GM19324 (cell line): Measurements from ENCODE around the gene KIAA0930.
"Not testable (repeated sequence)": the region's sequence is repeated elsewhere in the genome, so short reads cannot be mapped to it uniquely, and the experiment has no call there.

ENCODE experiments used
- ATAC-seq: cut with Tn5 transposase; IDR thresholded peaks from one replicate; pipeline ENCODE4 v1.9.1; 2021; ENCODE audit warnings: mild to moderate bottlenecking, moderate library complexity; ENCODE audit not compliant: unreplicated experiment, low FRiP score

Gene KIAA0930

DNA sequence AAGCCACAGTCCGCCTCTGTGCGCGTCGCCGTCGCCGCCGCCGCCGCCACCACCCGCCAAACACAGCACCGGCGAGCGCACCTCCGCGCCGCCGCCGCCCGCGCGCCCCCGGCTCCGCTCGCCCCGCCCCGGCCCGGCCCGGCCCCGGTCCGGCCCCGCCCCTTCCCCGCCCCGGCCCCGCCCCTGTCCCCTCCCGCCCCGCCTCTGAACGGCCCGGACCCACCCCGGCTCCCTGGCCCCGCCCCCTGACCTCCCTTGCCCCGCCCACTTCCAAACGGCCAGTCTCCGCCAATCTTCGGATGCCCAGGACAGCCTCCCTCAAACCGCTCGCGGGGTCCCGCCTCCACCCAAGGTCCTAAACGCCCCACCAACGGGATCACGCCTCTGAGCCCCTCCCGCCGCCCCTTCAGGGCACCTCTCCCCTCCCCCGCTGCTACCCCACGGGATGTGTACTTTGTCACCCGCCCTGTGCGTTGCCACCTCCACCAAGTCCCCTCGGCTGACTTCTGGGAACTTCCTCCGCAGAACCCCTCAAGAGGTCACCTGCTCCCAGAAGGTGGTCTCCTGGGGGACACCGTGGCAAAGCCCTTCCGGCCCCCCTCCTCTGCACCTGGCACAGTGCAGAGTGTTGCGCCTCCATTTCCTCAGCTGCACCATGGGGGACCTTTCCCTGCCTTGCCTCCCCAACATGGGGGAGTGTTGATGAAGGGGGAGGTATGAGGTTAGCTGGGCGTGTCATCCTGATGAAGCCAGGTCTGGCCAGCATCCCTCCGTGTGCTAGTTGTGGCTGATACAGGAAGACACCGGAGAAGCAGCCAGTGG lies at the start of gene KIAA0930:
Gene KIAA0930, minus strand, starts transcription at position 85 of the 822 bp plus-strand sequence. CDS start 191 bp downstream, outside the sequence.
- ATAC-seq: peak; percentile 65

GRCh38 chr22:45286854-45287551 lies 46.3 kb upstream of the KIAA0930 start:
- ATAC-seq: no peak

DNA sequence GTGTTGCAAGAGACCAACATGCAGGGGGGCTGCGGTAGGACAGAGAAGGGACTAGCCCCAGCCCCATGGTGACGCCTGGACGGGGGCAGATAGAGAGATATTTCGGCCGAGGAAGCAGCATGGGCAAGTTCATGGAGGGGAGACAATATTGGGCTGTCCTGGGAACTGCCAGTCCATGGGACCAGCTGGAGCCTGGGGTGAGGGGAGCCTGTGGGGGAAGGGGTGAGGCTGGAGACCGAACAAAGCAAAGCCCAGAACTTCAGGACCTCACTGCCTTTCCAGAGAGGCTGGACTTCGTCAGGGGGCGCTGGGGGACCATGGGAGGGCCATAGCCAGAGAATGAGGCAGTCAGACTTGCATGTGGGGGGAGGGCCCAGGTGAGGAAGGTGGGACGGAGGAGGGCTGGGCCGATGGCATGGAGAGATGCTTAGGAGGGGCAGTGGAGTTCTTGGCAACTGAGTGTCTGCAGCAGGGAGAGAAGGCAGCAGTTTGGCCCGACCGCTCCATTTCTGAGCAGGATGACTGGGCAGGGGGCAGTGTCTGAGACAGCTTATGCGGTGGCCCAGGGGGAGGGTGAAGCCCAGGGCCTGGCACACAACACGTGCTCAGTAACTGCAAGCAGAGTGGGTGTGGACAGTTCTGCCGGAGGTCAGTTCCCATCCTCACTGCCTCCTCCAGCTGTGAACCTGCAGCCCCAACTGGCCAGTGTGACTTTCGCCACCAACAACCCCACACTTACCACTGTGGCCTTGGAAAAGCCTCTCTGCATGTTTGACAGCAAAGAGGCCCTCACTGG lies 44.8 kb upstream of the KIAA0930 start:
- no peak for ATAC-seq

DNA sequence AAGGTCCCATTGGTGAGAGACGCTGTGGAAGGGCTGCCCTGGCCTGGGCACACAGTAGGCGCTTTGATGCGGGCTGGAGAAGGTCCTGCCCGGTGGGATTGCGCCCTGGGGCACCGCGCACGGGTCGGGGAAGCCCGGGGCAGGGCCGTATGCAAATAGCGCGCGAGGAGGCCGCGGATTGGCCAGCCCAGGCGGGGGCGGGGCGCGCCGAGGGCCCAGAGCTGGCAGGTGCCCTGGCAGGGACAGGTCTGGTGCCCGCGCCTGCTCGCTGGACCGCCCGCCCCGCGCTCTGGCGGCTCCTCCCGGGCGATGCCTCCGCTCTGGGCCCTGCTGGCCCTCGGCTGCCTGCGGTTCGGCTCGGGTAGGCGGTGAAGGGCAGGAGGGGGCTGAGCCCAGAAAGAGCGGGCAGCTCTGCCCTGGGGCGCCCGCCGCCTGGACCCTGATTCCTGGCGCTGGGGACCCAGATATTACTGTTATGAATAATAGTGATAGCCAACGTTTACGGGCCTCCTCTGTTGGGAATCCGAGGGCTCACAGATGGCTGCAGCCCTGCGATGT lies 44.1 kb upstream of the KIAA0930 start, which contains the start of gene UPK3A:
Gene UPK3A, plus strand, starts transcription at position 245 of the 558 bp plus-strand sequence. Its CDS starts 65 bp downstream, at position 310.
- ATAC-seq: no peak

- ATAC-seq: no peak
These were observed 40.3 kb upstream of the KIAA0930 start for GRCh38 chr22:45281010-45281409.

- no peak for ATAC-seq
These were observed 39.9 kb upstream of the KIAA0930 start for GRCh38 chr22:45280587-45280980.

DNA sequence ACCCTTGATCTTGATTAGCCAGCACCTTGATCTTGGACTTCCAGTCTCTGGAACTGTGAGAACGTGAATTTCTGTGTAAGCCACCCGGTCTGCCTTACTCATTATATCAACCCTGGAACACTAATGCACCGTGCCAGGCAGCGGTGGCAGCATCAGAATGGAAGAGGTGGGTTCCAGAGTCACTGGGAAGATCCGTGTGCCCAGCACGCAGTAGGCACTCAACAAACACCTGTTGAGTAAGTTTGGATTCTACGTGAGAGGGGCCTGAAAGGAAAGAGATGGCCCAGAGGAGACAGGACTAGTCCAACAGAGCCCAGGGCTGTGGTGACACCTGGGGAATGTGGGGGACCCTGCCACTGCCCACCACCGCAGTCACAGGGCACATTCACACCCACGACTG lies 37.4 kb upstream of the KIAA0930 start:
- ATAC-seq: no peak

GRCh38 chr22:45277720-45278119 lies 37.0 kb upstream of the KIAA0930 start:
- not testable (repeated sequence) for ATAC-seq

GRCh38 chr22:45276507-45277105 lies 35.9 kb upstream of the KIAA0930 start:
- no peak for ATAC-seq

- ATAC-seq: no peak
These were observed 32.9 kb upstream of the KIAA0930 start for GRCh38 chr22:45273452-45274075.

DNA sequence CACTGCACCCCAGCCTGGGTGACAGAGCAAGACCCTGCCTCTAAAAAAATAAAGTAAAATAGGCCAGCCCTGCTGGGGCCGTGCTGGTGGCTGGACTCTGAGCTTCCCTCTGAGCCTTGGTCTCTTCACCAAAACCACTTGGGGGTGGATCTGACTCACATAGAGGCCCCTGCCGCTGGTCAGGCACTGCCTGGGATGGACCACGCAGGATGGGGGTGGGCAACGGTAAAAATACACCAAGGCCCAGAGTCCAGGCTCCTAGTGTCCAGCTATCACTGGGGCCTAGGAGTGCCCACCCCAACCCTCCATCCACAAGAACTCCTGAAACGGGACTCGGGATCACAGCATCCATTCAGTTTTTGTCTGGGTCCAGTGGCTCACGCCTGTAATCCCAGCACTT lies 31.8 kb upstream of the KIAA0930 start:
- no peak for ATAC-seq

DNA sequence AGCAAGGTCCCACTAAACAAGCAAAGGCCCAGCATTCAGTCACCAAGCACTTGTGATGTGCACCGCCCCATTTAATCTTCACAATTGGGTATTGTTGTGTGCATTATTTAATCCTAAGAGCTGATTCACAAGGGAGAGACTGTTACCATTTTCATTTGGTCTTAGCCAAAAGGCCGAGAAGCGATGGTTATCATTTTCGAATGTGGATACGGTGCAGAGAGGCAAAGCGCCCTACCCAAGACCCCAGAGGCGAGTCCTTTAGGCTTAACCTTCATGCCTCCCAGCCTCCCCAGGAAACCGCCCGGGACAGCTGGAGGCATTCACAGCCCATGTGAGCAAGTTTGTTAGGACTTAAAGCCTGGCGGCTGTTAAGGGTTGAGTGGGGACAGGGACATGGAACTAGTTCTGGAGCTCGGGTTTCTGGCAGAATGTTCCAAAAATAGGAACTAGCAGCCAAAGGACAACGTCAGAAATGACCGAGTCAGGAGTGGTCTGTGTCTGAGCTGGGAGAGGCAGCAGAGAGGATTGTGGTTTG lies 31.0 kb upstream of the KIAA0930 start:
- no peak for ATAC-seq

DNA sequence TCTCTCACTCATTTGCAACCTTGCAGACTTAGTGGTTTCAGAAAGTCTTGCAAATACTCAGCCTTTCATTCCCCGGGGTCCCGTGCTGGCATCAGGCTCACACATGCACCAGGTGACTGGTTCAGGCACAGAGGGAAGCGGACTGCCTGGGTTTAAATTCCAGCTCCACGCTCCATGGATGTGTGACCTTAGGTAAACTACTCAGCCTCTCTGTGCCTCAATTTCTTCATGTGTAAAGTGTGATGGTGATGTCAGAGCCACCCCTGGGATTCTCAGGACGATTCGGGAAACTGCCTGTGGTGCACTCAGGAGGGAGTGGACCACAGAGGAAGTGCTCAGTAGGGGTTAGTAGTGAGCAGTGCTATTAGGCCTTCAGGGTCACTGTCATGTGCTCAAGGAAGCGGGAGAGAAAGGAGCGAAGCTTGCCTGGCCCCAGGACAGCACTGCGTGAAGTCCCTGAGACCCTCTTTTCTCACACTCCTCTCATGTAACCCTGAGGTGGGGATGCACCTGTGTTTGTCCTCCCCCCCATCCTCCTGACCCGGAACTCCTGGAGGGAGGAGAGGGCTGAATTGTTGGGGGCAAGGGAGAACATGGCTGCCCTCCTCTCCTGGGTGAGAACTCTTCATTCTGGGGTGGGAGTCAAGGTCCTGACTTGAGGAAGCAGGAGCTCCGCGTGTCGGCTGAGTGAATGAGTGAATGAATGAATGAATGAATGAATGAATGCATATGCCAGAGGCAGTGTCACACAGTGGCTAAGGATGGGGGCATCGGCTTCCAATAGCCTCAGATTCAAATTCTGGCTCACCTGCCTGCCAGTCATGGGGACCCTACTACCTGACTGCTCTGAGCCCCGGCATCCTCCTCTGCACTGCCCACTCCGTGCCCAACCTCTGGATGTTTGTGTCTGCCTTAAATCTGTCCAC lies 29.7 kb upstream of the KIAA0930 start:
- no peak for ATAC-seq

GRCh38 chr22:45268958-45269844 lies 28.5 kb upstream of the KIAA0930 start:
- ATAC-seq: peak; percentile 72

DNA sequence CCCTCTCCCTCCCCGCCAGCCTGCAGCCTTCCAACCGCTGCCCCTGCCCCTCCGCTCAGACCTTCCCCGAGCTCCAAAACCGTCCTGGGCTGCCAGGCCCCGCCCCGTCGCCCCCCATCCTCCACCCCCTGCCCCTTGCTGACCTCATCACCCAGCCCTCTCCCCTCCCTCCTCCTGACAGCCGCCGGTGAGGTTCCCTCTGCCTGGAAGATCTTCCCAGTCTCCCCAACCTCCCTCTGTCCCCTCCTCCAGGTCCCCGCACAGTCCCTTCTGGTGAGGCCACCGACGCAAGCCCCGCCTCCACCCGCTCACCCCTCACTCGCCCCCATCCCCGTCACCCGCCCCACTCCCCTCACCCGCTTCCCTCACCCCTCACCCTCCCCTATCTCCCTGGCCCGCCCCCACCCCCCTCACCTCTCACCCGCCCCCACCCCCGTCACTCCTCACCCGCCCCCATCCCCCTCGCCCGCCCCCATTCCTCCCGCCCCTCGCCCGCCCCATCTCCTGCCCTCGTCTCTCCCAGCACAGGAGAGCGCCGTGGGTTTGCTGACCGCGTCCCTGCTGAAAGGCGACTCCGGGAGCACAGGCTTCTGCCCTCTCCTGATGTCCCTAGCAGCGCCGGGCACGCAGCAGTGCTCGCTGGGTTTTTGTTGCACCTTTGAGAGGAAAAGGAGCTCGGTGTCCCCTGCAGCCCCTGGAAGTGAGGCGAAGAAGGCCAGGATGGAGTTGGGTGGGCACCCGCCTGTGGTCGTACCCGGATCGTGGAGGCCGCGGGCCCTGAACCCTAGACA lies 27.7 kb upstream of the KIAA0930 start:
- ATAC-seq: peak; percentile 11

- no peak for ATAC-seq
These were observed 24.8 kb upstream of the KIAA0930 start for GRCh38 chr22:45265535-45265934.
